ENCODE measurements around the gene PNMA3.
"Not testable (repeated sequence)": the region's sequence is repeated elsewhere in the genome, so short reads cannot be mapped to it uniquely, and the experiment has no call there.

Gene PNMA3

GRCh38 chrX:153074935-153075334 is 18.7 kb downstream of the PNMA3 start:
- DNase-seq: no peak

DNA sequence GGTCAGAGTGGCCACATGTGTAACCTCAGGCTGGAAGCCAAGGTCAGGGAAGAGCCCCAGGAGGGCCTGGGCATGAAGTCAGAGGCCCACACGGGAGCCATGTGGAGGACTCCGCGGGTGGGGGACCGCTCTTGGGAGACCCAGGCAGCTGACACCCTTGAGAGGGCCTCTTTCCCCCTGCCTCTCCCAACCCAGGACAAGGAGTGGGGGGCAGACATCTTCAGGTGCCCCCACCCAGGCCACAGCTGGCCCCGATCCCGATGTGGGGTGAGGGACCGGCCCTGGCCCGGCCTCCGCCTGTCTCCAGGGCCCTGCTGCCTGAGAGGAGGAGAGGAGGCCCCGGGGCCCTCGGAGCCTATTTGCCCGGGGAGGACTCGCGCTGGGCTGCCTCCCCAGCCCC is 19.1 kb downstream of the PNMA3 start:
- DNase-seq: no peak

DNA sequence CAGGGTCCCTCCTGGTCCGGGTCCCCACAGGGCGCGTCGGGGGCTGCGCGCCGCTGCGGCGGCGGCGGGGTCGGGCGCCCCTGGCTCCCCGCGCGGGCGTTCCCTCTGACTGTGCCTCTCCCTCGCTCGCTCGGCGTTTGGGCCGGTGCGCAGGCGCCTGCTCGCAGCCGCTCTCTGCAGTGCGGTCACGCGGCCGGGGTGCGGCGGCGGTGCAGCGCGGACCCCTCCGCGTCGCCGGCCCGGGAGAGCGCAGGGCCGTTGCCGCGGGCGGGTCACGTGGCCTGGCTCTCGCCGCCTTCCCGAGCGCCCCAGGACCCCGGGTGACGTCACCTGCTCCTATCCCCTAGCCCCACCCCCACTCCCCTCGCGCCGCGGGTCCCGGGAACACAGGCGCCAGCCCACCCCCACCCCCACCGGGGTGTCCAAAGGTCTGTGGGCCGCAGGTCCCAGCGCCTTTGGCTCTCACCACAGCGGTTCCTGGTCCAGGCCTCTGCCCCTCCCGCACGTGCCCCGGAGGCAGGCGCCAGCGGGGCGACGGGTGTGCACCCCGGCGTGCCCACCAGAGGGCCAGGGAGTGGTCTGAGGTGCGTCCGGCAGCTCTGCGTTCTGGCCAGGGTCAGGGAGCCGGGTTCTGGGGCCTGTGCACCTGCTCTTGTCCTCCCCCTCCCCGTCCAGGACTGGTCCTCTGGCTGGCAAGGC is 21.3 kb downstream of the PNMA3 start:
- not testable (repeated sequence) for DNase-seq

DNA sequence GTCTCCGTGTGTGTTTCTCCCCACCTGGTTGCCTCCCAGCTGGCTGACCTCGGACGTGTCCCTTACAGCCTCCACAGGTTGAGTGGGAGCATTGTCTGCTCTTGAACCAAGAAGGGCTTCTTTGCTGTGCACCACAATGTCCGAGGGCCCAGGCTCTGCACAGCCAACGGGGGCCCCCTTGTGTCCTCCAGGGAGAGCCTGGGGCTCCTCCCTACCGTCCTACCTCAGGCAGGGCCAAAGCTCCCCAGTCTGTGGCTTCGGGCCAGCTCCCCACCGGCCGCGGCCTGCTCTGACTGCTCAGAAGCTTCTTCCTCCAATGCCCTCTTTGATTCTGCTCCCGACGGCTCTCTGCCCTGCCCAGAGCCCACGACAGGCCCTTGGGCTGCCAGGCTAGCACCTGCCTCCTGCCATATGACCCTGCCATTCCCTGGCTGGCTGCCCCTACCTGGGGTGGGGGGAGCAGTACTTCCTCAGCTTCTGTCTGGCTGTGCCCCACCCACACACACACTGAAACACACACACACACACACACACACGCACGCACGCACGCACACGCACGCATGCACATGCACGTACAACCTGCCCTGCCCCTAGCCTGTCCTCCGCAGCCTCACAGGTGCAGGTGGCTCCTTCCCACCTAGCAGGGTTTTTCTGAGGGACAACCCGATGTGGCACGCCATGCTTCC is 27.1 kb downstream of the PNMA3 start:
- not testable (repeated sequence) for DNase-seq

GRCh38 chrX:153102418-153102817 is 46.1 kb downstream of the PNMA3 start:
- no peak for DNase-seq

- not testable (repeated sequence) for DNase-seq
Observed at GRCh38 chrX:153104959-153105358, 48.7 kb downstream of the PNMA3 start.

GRCh38 chrX:153106092-153106801 is 50.0 kb downstream of the PNMA3 start:
- not testable (repeated sequence) for DNase-seq
